Measurements from ENCODE around the gene CDKL5.
"Not testable (repeated sequence)": the region's sequence is repeated elsewhere in the genome, so short reads cannot be mapped to it uniquely, and the experiment has no call there.

The CDKL5 gene

GRCh38 chrX:18428006-18428405 lies 2.6 kb downstream of the CDKL5 start:
- no peak for TF ChIP-seq ZFX (IDR thresholded peaks at IDR 0.05; ENCODE audit: borderline replicate concordance)
- no peak for TF ChIP-seq CTCF (IDR thresholded peaks at IDR 0.05)
- no peak overlapping the region for H3K27ac ChIP-seq

GRCh38 chrX:18433288-18433687 lies 7.9 kb downstream of the CDKL5 start:
- not testable (repeated sequence) for H3K27ac ChIP-seq

- TF ChIP-seq CTCF (IDR thresholded peaks at IDR 0.05) = no peak
- no peak for TF ChIP-seq ZFX (IDR thresholded peaks at IDR 0.05; ENCODE audit: borderline replicate concordance)
- H3K27ac ChIP-seq = no peak overlapping the region
Measured at GRCh38 chrX:18434896-18435295, 9.5 kb downstream of the CDKL5 start.

- H3K27ac ChIP-seq = no peak overlapping the region
- TF ChIP-seq CTCF (IDR thresholded peaks at IDR 0.05) (no peak), ZFX (IDR thresholded peaks at IDR 0.05; ENCODE audit: borderline replicate concordance) (no peak)
Measured at GRCh38 chrX:18436017-18436416, 10.6 kb downstream of the CDKL5 start.

GRCh38 chrX:18440835-18441234 lies 15.4 kb downstream of the CDKL5 start:
- H3K27ac ChIP-seq = no peak overlapping the region
- TF ChIP-seq CTCF (IDR thresholded peaks at IDR 0.05) (no peak), ZFX (IDR thresholded peaks at IDR 0.05; ENCODE audit: borderline replicate concordance) (no peak)

GRCh38 chrX:18441780-18442367 lies 16.5 kb downstream of the CDKL5 start:
- no peak overlapping the region for H3K27ac ChIP-seq
- TF ChIP-seq CTCF (IDR thresholded peaks at IDR 0.05) = no peak
- no peak for TF ChIP-seq ZFX (IDR thresholded peaks at IDR 0.05; ENCODE audit: borderline replicate concordance)

- TF ChIP-seq ZFX (IDR thresholded peaks at IDR 0.05; ENCODE audit: borderline replicate concordance) (no peak), CTCF (IDR thresholded peaks at IDR 0.05) (no peak)
- H3K27ac ChIP-seq = no peak overlapping the region
Measured at GRCh38 chrX:18448416-18448815, 23.0 kb downstream of the CDKL5 start.

- TF ChIP-seq CTCF (IDR thresholded peaks at IDR 0.05) (no peak), ZFX (IDR thresholded peaks at IDR 0.05; ENCODE audit: borderline replicate concordance) (no peak)
- no peak overlapping the region for H3K27ac ChIP-seq
Measured at GRCh38 chrX:18449236-18449635, 23.8 kb downstream of the CDKL5 start.
